Measurements from ENCODE around the gene PLXNB3. TPM values are rescaled to one million over a fixed set of nuclear protein-coding genes. Genes with fewer than 3 reads are reported as not detected.

Gene PLXNB3
- total and polyA plus RNA-seq, 2 of the 13 experiments (the other 11 are each of a cell fraction or from before 2014, with no cell fraction given) = 3.0 to 6.9 TPM

DNA sequence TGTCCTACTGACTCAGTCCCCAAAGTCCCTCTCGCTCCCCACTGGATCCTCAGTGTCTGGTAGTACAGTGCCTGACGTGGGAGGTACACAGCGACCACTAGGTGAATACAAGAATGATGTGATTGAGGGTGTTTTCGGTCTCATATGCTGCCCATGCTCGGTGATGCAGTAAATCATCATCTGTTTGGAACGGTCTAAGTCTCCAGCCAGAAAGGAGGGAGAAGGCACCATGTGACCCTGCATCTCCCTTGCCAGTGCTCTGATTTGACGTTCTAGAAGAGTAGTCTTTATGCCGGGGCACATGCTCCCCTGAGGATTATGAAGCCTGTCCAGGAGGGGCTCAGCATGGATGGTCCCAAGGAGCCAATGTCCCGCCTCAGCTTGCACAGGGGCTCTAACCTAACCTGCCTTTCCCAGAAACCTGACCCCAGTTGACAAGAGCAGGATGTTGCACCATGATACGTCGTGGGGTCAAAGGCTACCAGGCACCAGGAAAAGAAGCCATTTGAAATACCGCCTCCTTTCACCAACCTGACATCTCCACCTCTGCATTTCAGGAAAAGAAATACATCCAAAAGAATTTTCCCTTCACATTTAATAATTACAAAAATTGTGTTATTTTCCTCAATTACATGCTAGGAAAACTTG lies 13.8 kb upstream of the PLXNB3 start:
- H3K4me2 ChIP-seq (ENCODE audit: low read depth, low read length) = peak overlapping the region; percentile 42
- no peaks in the 10 kb centered on the region for H4K20me1 ChIP-seq (ENCODE audit: insufficient read depth, low read length)
- H3K27me3 ChIP-seq (ENCODE audit: control insufficient read depth in 1 of 2, insufficient read depth in 2 of 2, low read length in 2 of 2) = no peaks in the 10 kb centered on the region
- BruUV-seq (replicated peaks) = no TSS peak
- H3K4me3 ChIP-seq (replicated peaks in 1 of 3; ENCODE audit: insufficient read depth in 1 of 3, low read depth in 2 of 3, low read length in 3 of 3) = no peak overlapping the region
- no peaks in the 10 kb centered on the region for H3K9me3 ChIP-seq (ENCODE audit: low read length)
- FAIRE-seq = peak; percentile 21
- peak; percentile 35 for DNase-seq (ENCODE audit: low spot score)
- in situ Hi-C loops (cut with HindIII; ENCODE audit: extremely low pct_ligation_motif_present, low pct_unique_long_range_greater_than_20kb) (no loop called here), intact Hi-C loops (cut with micrococcal nuclease; ENCODE audit: unreplicated experiment) (no loop called here)
- TF ChIP-seq SAP130 (CRISPR knock-in tag; IDR thresholded peaks at IDR 0.05; ENCODE audit: low read depth) = peak; percentile 24; the same call in 1 of the 2 replicates
- peak; percentile 86 for TF ChIP-seq NR2C2 (CRISPR knock-in tag; IDR thresholded peaks at IDR 0.05; ENCODE audit: borderline replicate concordance)
- no peak for TF ChIP-seq MAFF (IDR thresholded peaks at IDR 0.05; ENCODE audit: low read depth, low read length)
- TF ChIP-seq GABPA (IDR thresholded peaks at IDR 0.05; ENCODE audit: low read depth, low read length) = no peak
- peak; percentile 42; the same call in 1 of the 2 replicates for TF ChIP-seq GABPA (CRISPR knock-in tag; IDR thresholded peaks at IDR 0.05; ENCODE audit: low read depth)
- TF ChIP-seq BCL6 (CRISPR knock-in tag; IDR thresholded peaks at IDR 0.05) = peak; percentile 45; the same call in 1 of the 2 replicates
- TF ChIP-seq SIX1 (CRISPR knock-in tag; IDR thresholded peaks at IDR 0.05; ENCODE audit: borderline replicate concordance) = peak; percentile 24; the same call in 1 of the 2 replicates
- TF ChIP-seq CEBPB (IDR thresholded peaks at IDR 0.05; ENCODE audit: borderline replicate concordance, low read depth, low read length) = peak; percentile 27; the same call in 1 of the 2 replicates
- TF ChIP-seq GABPB1 (CRISPR knock-in tag; IDR thresholded peaks at IDR 0.05) = peak; percentile 37; the same call in 1 of the 2 replicates
- TF ChIP-seq NR2F1 (CRISPR knock-in tag; IDR thresholded peaks at IDR 0.05) = peak; percentile 28 to 53; a peak in 2 of 4 replicates
- peak; percentile 42; the same call in 1 of the 2 replicates for TF ChIP-seq HNF4A (CRISPR knock-in tag; IDR thresholded peaks at IDR 0.05)
- TF ChIP-seq ETV5 (CRISPR knock-in tag; IDR thresholded peaks at IDR 0.05; ENCODE audit: borderline replicate concordance) = peak; percentile 25; the same call in 1 of the 2 replicates
- no peak for TF ChIP-seq NR2F6 (IDR thresholded peaks at IDR 0.05)
- peak; percentile 70 for TF ChIP-seq NR2F6 (CRISPR knock-in tag; IDR thresholded peaks at IDR 0.05)
- TF ChIP-seq RARA (CRISPR knock-in tag; IDR thresholded peaks at IDR 0.05) = 0 out of 2 replicates have a peak, but pooled peaks have one; percentile 18
- TF ChIP-seq E2F1 (CRISPR knock-in tag; IDR thresholded peaks at IDR 0.05) = no peak
- TF ChIP-seq ZNF7 (CRISPR knock-in tag; IDR thresholded peaks at IDR 0.05) = no peak
- TF ChIP-seq GATAD2A (CRISPR knock-in tag; IDR thresholded peaks at IDR 0.05) = 0 out of 2 replicates have a peak, but pooled peaks have one; percentile 12
- TF ChIP-seq NFE2L1 (CRISPR knock-in tag; IDR thresholded peaks at IDR 0.05; ENCODE audit: borderline replicate concordance) = no peak
- 0 out of 2 replicates have a peak, but pooled peaks have one; percentile 35 for TF ChIP-seq CEBPG (CRISPR knock-in tag; IDR thresholded peaks at IDR 0.05)
- 27% methylated on average over 3 of the region's 12 CpGs for WGBS (ENCODE audit: low lambda C conversion rate)
- peak; percentile 62 for ATAC-seq
- no peak overlapping the region for H3K9ac ChIP-seq (ENCODE audit: insufficient read depth, low read depth, low read length)
- peaks cover 13% of the 10 kb centered on the region for H3K4me1 ChIP-seq (ENCODE audit: insufficient read depth, low read length)
- ChIA-PET POLR2A (no interaction called here), CTCF (ENCODE audit: low intra/inter-chr PET ratio, low total read pairs) (no interaction called here)
- no peak overlapping the region for H2AFZ ChIP-seq (ENCODE audit: low read length)
- H3K36me3 ChIP-seq (replicated peaks in 1 of 2; ENCODE audit: control insufficient read depth in 1 of 2, insufficient read depth in 2 of 2, low read length in 2 of 2) = no peaks in the 10 kb centered on the region
- H3K27ac ChIP-seq (ENCODE audit: extremely low read length, insufficient read depth, low read length) = no peak overlapping the region
- no peaks in the 10 kb centered on the region for H3K79me2 ChIP-seq (ENCODE audit: insufficient read depth, low read length)

Measured in HepG2 (cell line).